Mesothelial cell of epicardium (in vitro differentiated cells): ENCODE measurements around the gene ATG5. TPM values are rescaled to one million over a fixed set of nuclear protein-coding genes. Genes with fewer than 3 reads are reported as not detected.

Experiments used
- DNase-seq, 2 experiments: peaks; one replicate each; pipeline ENCODE4 v3.0.0; 2021; ENCODE audit warnings: low spot score in 2 of 2; ENCODE audit not compliant: unreplicated experiment in 2 of 2
- H3K27ac Mint-ChIP-seq: 2 replicates; pipeline ENCODE4 v1.8.0; 2021; ENCODE audit warnings: mixed read lengths
- H3K27me3 Mint-ChIP-seq: 2 replicates; pipeline ENCODE4 v1.8.0; 2021; ENCODE audit warnings: low read depth, mixed read lengths
- H3K36me3 Mint-ChIP-seq: 2 replicates; pipeline ENCODE4 v1.8.0; 2021; ENCODE audit warnings: mixed read lengths
- H3K4me1 Mint-ChIP-seq: 2 replicates; pipeline ENCODE4 v1.8.0; 2021; ENCODE audit warnings: mixed read lengths
- H3K4me3 Mint-ChIP-seq: 2 replicates; pipeline ENCODE4 v1.8.0; 2021; ENCODE audit warnings: mild to moderate bottlenecking, moderate library complexity, mixed read lengths
- H3K9me3 Mint-ChIP-seq: 2 replicates; pipeline ENCODE4 v1.8.0; 2021; ENCODE audit warnings: mixed read lengths
- total RNA-seq: library from RNA; stranded (reverse); gene quantifications from 3 replicates; pipeline ENCODE4 v1.2.1, GENCODE V29; 2021
- TF ChIP-seq, protein P1 (sequence below): fragments of 200-600 bp; sonication (generic); IDR thresholded peaks from one replicate; pipeline ENCODE4 v1.5.0; 2021; ENCODE audit warnings: antibody characterized with exemption; ENCODE audit not compliant: unreplicated experiment

Gene ATG5
- total RNA-seq, 1 donor from 2014 or later: 33.0 TPM

- no peak overlapping the region for H3K27ac Mint-ChIP-seq
- no peaks in the 10 kb centered on the region for H3K4me1 Mint-ChIP-seq
- TF ChIP-seq, protein P1, sequence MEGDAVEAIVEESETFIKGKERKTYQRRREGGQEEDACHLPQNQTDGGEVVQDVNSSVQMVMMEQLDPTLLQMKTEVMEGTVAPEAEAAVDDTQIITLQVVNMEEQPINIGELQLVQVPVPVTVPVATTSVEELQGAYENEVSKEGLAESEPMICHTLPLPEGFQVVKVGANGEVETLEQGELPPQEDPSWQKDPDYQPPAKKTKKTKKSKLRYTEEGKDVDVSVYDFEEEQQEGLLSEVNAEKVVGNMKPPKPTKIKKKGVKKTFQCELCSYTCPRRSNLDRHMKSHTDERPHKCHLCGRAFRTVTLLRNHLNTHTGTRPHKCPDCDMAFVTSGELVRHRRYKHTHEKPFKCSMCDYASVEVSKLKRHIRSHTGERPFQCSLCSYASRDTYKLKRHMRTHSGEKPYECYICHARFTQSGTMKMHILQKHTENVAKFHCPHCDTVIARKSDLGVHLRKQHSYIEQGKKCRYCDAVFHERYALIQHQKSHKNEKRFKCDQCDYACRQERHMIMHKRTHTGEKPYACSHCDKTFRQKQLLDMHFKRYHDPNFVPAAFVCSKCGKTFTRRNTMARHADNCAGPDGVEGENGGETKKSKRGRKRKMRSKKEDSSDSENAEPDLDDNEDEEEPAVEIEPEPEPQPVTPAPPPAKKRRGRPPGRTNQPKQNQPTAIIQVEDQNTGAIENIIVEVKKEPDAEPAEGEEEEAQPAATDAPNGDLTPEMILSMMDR: no peak
- H3K4me3 Mint-ChIP-seq: no peak overlapping the region
- peaks cover 7% of the 10 kb centered on the region for H3K9me3 Mint-ChIP-seq
- H3K36me3 Mint-ChIP-seq: no peaks in the 10 kb centered on the region
- DNase-seq: no peak
- H3K27me3 Mint-ChIP-seq: no peaks in the 10 kb centered on the region
Observed at GRCh38 chr6:106347219-106347618, 21.7 kb upstream of the ATG5 start.

GRCh38 chr6:106339334-106340029 lies 13.9 kb upstream of the ATG5 start:
- Mint-ChIP-seq H3K9me3 (no peaks in the 10 kb centered on the region), H3K4me1 (peaks cover 21% of the 10 kb centered on the region), H3K27ac (peak overlapping the region; percentile 40), H3K4me3 (peak overlapping the region; percentile 3), H3K27me3 (peaks cover 2% of the 10 kb centered on the region), H3K36me3 (no peaks in the 10 kb centered on the region)
- DNase-seq: peak; percentile 25 to 49
- TF ChIP-seq, protein P1: peak; percentile 28

DNA sequence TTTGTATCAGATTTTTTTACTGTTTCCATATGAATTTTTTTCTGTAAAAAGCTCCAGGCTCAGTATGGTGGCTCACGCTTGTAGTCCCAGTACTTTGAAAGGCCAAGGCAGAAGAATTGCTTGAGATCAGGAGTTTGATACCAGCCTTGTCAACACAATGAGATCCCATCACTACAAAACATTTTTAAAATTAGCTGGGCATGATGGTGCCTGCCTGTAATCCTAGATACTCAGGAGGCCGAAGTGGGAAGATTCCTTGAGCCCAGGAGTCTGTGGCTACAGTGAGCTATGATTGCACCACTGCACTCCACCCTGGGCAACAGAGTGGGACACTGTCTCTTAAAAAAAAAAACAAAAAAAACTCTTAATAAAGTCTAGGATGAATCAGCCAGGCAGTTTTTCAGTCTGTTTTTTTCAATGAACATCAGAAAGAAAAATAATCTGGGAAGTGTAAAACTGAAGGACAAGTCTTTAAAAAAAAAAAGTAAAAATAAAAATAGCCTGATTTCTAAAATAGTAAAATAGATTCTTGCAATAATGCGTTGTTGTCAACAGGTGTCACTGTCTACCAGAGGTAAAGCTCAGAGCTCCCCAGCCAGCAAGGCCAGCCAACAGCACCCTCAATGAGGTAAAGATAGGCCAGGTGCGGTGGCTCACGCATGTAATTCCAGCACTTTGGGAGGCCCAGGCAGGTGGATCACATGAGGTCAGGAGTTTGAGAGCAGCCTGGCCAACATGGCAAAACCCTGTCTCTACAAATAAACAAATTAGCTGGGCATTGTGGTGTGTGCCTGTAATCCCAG lies 9.3 kb upstream of the ATG5 start:
- DNase-seq: no peak
- Mint-ChIP-seq H3K27me3 (peaks cover 18% of the 10 kb centered on the region), H3K27ac (no peak overlapping the region), H3K9me3 (peaks cover 4% of the 10 kb centered on the region), H3K36me3 (no peaks in the 10 kb centered on the region), H3K4me3 (no peak overlapping the region), H3K4me1 (peaks cover 15% of the 10 kb centered on the region)
- TF ChIP-seq, protein P1: peak; percentile 76

DNA sequence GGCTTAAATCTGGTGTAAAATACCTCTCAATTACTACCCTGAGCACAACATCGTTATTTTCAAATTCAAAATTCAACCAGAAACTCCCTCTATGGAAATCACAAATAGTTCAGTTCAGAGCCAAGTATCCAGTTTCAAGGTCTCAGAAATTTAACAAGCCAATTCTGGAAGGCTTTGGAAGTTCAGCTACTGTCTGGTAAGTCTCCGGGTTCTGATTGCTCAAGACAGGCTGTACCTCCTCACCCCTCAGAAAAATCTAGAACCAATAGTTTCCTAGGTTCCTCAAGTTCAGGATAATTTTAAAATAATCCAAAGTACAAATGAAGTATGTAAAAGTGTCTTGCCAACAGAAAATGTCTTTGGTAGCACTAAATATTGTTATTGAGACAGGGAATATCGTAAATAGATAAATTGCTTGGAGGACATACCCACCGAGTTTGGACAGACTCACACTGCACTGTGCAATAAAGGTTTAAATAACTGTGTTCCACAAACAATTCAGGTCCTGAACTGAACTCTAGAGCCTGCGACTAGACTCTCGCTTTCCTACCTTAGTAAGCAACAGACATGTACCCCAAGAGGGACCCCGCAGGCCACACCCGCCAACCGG lies 729 bp downstream of the ATG5 start:
- Mint-ChIP-seq H3K9me3 (peaks cover 3% of the 10 kb centered on the region), H3K27ac (peak overlapping the region; percentile 99), H3K4me3 (peak overlapping the region; percentile 99), H3K36me3 (peaks cover 4% of the 10 kb centered on the region), H3K4me1 (peaks cover 26% of the 10 kb centered on the region), H3K27me3 (peaks cover 17% of the 10 kb centered on the region)
- TF ChIP-seq, protein P1: no peak
- no peak for DNase-seq

- DNase-seq: no peak
- no peak overlapping the region for H3K4me3 Mint-ChIP-seq
- H3K27ac Mint-ChIP-seq: no peak overlapping the region
- TF ChIP-seq, protein P1: no peak
- peaks cover 4% of the 10 kb centered on the region for H3K36me3 Mint-ChIP-seq
- H3K9me3 Mint-ChIP-seq: peaks cover 3% of the 10 kb centered on the region
- H3K4me1 Mint-ChIP-seq: peaks cover 36% of the 10 kb centered on the region
- no peaks in the 10 kb centered on the region for H3K27me3 Mint-ChIP-seq
Observed at GRCh38 chr6:106321940-106322339, 3.6 kb downstream of the ATG5 start.
